ENCODE measurements around the gene RENBP.

The RENBP gene

DNA sequence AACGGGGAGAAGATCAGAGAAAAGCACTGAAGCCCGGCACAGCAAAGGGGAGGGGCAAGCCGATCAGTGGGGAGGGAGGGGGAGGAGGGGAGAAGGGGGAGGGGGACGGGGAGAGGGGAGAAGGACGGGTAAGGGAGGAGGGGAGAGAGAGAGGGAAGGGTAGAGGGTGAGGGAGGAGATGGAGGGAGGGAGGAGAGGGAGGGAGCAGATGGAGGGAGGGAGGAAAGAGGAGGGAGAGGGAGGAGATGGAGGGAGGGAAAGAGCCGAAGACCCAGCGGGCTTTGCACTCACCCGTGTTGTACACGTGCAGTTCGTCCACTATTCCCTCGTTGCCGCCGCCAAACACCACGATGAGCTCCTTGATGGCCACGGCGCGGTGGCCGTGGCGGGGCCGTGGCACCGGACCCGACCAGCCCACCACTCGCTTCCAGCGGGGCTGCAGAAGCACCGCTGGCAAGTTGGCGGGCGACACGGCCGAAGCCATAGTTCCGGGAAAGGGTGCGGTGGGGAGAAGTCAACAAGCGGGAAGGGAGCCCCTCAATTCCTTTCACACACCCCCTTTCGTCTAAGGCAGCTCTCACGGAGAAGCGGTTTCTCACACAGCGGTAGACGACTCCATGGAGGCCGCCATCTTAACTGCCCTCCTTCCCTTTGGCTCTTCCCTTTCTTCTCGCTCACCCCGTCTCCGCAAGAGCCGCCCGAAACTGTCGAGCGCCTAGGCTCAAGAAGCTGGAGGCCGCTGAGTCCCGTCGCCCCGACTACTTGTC is 26.1 kb upstream of the RENBP start:
- peak in 1 of 2 experiments; percentile 61 for DNase-seq

GRCh38 chrX:153969904-153970356 is 25.5 kb upstream of the RENBP start:
- no peak for DNase-seq

DNA sequence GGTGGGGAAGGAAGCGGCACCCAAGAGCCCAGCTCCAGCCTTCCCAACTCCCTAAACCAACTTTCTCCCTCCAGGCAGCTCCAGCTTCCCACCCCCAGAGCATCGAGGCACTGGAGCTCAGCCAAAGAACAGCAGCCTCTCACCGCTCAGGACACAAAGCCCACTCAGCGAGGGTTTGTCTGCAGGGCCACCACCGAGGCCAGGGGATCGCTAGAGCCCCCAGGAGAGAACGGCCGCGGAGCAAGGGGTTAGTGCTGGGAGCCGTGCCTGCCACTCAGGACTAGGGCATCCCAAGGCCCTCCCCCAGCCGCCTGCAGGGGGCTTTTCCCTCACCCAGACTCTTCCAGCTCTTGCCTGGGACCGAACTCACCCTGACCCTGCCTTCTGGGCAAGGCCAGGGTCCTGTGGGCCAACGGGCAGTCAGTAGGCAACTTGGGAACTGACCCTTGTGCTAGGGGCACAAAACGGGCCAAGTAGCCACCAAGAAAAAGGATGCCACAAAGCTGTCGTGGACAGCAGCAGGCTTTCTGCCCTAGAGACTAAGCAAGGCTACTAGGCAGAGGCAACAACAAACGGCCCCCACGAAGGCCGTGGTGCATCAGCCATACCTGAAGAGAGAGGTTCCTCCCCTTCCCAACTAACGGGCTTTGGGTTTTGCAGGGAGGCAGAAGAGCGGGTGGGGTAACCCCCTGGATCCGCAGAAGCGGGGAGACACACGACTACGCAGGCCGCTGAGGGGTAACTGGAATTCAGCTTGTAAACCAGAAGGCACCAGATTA is 24.9 kb upstream of the RENBP start:
- no peak for DNase-seq

- no peak for DNase-seq
These were observed 24.3 kb upstream of the RENBP start for GRCh38 chrX:153968754-153969124.

DNA sequence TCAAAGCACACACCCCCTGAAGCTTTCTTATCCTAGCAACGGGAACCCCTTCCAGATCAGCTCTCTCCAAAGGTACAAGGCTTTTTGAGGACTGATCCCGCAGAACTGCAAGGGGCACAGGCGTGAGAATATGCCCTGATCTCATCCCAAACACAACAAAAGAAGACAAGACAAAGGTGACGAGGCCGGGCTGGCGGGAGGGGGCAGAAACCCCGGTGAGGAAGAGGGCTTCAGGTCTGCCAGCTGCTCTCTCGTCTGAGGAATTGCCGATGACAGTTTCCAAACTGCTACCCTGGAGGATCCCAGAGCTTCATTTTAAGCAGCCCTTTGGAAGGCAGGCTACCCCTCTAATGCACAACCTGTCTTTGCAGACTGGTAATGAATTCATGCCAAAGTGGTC is 23.8 kb upstream of the RENBP start:
- no peak for DNase-seq

- no peak for DNase-seq
These were observed 23.2 kb upstream of the RENBP start for GRCh38 chrX:153967536-153968224.

DNA sequence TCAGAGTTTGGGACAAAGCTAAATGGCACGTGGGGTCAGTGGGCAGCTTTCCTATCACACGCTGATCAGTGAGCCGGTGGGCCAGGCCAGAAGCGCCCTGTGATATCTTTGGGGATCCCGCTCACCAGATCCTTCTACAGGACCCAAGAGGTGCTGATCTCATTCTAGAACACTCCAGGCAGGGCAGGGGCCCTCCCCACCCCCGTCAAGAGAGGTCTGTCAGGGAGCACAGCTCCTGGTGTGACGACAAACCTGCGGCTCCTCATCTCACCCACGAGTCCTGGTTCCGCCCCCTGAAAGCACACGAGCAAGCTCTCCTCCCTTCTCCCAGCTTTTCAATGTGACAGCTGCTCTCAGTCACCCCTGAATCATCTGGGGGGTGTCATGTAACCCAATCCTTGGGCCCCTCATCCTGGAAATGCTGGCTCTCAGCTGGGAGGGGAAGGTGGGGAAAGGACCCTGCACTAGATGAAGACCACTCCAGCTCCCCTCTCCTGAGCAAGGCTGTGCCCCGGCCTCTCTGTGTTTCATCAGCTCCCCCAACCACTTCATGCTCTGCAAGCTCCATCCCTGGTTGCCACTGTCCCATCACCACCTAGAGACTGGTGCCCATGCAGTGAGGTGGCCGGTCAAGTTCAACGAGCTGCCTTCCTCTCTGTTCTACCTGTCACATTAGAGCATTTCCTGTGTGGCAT is 22.5 kb upstream of the RENBP start:
- DNase-seq = no peak

DNA sequence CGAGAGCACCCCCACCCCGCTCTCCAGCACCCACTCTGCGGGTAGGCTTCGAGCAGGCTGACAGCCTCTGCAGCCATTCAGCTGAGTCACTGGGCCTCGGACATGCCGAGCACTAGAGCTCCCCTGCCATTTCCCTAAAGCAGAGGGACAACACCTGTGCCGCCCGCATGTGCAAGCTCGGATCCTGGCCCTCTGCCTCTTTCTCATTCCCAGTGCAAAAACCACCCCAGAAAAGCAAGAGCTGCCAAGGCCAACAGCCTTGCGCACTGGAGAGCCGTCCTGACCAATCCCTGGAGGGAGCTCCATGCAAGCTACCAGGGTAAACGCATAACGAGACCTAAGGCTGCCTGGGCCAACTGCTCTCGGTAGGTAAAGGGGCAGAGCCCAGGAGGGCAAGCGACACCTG is 21.8 kb upstream of the RENBP start:
- no peak for DNase-seq

DNA sequence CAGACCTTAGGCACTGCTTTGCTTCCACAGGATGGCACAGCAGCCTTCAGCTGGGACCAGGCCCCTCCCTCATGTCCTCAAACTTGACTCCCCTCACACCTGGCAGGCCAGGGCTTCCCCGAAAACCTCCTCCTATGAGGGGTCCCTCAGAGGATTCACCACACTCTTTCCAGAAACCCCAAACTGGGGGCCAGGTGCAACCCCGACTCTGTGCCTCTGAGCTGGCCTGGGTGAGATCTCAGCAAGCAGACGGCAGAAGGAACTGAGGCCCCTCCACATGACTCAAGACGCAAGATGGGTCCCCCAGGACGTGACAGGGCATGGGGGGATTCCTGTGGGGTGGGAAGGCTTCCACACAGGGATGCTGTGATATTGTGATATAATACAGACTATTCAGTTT is 21.0 kb upstream of the RENBP start:
- DNase-seq = no peak

DNA sequence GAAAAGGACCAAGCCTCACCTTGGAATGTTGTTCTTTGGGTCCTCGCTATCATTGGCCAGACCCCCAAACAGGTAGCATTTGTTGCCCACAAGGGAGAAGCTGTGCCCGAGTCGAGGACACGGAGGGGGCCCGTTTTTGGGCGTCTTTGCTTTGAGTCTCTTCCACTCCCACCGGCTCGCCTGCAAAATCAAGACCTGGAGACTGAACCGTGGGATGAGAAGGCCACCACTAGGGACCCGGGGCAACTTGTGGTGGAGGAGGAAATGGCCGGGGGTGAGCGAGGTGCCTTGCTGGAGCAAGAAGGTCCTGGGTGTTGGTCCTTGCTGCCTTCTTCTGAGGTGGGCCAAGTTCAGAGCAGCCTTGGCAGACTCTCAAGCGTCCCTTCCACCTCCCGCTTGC is 19.7 kb upstream of the RENBP start:
- DNase-seq = no peak

- no peak for DNase-seq
These were observed 19.1 kb upstream of the RENBP start for GRCh38 chrX:153963546-153963945.

DNA sequence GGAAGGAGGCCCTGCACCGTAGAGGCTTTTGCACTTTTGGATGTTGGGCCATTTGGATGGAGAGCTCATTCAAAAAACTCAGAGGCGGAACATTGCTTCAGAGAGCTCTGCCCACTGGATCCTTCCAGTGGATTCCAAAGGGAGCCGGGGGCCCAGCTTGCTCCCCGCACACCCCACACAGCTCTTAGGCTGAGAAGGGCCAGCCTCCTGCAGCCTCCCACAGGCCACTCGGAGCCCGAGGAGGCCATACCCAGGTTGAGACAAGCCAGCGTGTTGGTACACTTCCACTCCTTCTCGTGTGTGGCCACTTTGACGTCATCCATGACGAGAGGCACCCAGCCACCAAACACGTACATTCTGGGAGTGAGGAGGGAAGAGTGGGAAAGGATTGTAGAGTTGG is 16.8 kb upstream of the RENBP start:
- DNase-seq = no peak

GRCh38 chrX:153960786-153961185 is 16.3 kb upstream of the RENBP start:
- no peak for DNase-seq

GRCh38 chrX:153960077-153960476 is 15.6 kb upstream of the RENBP start:
- no peak for DNase-seq

DNA sequence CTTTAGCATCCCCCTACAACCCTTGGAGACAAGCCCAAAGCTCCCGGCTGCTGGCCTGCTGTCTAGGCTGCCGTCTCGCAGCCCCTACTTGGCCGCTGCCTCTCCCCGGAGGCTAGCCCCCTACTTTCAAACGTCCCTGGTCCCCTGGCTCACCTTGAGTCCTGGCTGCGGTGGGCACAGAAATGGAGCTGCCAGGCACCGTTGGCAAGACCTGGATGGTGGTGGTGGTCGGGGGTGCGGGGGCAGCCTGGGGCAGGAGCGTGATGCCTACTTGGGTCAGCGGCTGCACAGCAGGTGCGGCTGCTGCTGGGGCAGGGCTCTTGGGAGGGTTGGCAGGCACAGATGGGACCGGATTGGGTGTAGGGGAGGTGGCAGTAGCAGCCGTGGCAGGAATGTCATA is 15.2 kb upstream of the RENBP start:
- DNase-seq = no peak

DNA sequence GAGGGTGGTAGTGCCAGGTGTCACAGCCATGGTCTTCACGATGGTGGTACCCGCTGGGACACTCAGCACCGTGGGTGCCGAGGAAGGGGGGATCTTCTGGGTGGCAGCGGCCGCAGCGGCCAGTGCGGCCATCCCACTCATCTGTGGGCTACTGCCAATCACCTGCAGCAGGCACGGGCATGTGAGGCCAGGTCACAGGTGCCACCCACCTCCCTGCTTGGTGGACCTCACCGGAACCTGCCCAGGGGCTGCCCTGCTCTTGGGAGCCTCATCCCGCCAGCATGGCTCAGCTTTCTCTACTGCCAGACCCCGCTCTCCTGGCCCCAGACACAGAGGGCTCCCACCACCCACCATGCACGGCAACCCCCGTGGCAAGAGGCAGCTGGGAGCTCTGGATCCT is 14.2 kb upstream of the RENBP start:
- DNase-seq = no peak

DNA sequence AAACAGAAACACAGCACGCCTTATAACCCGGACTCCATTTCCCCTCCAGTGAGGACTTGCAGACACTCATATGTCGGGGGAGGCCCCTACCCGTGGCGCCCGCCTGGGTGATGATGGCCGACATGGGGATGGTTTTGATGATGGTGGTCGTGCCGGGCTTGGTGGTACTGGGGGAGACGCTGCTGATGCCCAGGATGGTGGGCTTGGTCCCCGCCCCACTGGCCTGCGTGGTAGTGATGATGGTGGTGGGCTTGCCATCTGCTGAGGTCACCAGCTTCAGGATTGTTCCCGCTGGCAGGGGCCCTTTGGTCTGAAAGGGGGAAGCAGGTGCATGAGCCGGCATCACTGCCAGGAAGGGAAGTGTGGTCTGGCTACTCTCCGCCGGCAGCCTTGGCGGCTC is 12.8 kb upstream of the RENBP start:
- no peak for DNase-seq

DNA sequence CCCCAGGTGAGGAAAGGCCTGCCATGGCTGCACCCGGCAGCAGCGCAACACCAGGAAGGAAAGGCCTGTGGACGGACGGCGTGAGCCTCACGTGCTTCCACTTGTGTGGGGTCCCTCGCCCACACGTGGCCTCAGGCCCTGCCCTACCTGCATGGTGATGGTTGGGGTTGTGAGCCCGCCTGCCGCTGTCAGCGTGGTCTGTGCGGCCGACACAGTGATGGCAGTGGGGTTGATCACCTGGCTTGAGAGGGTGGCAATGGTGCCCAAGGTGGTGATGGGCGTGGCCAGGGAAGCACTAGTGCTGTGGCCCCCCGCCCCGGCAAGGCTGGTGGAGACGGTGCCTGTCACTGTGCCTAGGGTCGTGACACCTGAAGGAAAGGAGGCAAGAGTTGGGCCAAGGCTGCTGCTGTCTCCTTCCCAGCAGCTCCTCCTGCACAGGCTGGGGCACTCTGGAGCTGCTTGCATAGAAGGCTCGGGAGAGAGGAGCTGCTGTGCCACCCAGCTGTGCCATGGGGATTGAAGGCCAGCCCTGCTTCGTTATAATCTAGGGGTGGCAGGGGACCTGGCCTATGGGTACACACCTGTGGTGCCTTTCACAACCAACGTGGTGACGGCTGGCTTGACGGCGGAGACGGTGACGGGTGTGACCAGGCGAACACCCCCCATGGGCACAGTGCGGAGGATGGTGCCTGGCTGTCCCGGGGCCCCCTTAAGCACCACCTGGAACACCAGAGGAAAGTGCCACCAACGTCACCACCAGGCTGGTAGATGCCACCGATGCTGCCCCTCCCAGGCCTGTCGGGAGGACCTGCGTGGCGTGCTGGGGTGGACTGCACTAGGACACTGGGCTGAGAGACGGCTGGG is 11.8 kb upstream of the RENBP start:
- DNase-seq = no peak

DNA sequence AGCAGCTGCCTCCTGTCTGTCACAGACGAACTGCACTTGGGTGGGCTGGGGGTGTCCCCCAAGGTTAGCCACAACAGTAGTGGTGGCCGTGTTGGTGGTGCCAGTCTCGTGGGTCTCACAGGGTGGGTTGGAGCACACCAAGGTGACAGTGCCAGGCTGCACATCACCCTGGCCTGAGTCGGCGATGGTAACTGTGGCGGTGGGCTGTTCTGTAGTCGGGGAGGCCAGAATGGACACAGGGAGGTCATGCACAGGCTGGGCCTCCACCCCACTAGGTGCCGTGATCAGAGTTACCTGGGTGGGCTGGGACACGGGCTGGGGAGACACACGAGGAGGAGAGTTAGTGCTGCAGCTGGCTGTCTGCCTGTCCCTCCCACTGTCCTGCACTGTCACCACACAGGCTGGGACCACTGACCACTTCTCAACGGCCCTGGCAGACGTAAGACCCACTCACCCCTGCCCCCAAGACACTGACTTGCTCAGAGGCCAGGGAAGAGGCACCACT is 10.8 kb upstream of the RENBP start:
- DNase-seq = no peak

GRCh38 chrX:153954558-153955227 is 10.2 kb upstream of the RENBP start:
- DNase-seq = no peak

DNA sequence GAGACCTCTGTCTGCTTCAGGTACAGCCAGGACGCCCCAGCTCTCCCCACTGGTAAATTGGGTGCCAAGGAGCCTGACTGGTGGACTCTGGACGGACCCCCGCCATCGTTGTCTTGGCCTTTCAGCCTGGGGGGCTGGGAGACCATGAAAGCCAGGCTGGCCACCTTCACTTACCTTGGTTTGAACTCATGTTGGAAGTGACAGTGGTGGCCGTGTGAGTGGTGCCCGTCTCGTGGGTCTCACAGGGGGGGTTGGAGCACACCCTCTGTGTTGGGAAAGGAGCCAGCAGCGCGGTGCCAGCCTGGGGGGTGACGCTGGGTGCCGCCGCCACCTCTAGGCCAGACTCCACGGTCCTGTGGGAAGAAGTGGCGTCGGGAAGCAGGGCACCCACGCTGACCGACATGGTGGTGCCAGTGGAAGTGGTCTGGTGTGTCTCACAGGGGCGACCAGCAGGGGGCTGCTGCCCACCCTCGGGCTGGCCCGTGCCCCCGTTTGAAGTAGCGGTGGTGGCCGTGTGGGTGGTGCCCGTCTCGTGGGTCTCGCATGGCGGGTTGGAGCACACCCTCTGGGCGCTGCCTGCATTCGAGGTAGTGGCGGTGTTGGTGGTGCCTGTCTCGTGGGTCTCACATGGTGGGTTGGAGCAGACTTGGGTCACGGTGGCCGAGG is 9.6 kb upstream of the RENBP start:
- DNase-seq = no peak

Measured in NCI-H446 (cell line).